NAMALWA (cell line): ENCODE results near the gene MYO1D.

Experiments
- DNase-seq: peaks from one replicate; pipeline ENCODE4 v3.0.0-alpha.2; 2015; ENCODE audit warnings: low spot score

Gene MYO1D

DNA sequence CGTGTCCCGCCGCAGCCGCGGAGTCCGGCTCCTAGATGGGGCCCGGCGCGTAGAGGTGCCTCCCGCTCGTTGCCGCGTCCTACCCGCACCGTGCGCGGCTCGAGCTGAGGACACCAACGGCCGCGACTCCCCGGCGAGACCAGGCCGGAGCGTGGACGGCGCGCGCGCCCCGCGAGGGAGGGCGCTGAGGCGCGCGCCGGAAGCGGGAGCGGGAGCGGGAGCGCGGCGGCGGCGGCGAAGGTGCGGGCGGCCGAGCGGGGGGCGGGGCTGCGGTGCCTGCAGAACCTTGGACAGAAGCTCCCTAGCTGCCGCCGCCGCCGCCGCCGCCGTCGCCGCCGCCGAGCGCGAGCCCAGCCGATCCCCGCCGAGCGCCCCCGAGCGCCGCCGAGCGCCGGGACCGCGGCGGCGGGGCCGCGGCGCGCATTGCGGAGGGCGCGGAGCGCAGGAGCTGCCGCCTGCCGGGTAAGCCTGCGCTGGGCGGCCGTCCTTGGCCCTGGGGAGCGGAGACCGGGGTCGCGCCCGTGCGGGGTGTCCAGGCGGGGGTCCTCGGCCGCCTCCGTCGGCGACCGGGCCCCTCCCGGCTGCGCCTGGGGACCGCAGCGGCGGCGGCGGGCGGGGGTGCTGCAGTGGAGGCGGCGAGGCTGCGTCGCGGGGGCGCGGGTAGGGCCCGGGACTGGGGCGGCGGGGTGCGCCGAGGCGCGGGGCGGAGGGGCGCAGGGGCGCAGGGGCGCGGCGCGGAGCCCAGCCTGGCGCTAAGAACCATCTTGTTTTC is 390.0 kb downstream of the MYO1D start, which contains the start of gene CDK5R1:
TSS of gene CDK5R1 (plus strand) at position 293 of the 772 bp plus-strand sequence. CDS start 628 bp downstream, outside the sequence.
- DNase-seq, result peak; percentile 47

DNA sequence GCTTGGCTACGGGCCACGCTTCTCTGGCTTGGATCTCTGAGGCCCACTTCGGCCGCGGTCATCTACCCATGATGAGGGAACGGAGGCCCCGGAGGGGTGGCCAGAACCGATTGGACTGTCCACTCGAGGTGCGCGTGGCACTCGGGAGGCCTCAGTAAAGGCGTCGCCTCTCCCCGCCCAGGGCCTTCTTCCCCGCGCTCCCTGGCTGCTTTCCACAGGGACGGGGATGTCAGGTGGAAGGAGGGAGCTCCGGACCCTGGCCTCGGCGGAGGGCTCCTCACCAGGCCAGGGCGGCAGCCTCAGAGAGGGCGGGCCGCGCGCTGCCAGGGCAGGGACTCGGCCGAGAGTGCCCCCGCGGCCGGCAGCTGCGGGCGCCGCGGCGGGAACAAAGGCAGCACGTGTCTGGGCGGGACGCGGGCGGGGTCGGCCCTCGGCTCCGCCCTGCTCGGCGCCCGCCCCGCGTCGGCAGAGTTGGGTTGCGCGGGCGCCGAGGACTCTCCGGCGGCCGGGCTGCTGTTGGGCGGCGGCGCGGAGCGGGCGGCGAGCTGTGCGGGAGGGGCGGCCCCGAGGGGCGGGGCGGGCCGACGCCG is 390.7 kb downstream of the MYO1D start:
- peak; percentile 80 for DNase-seq

- no peak for DNase-seq
These were observed 391.4 kb downstream of the MYO1D start for GRCh38 chr17:32485261-32486110.

- no peak for DNase-seq
These were observed 392.3 kb downstream of the MYO1D start for GRCh38 chr17:32484628-32485027.

- no peak for DNase-seq
These were observed 392.9 kb downstream of the MYO1D start for GRCh38 chr17:32484041-32484461.

DNA sequence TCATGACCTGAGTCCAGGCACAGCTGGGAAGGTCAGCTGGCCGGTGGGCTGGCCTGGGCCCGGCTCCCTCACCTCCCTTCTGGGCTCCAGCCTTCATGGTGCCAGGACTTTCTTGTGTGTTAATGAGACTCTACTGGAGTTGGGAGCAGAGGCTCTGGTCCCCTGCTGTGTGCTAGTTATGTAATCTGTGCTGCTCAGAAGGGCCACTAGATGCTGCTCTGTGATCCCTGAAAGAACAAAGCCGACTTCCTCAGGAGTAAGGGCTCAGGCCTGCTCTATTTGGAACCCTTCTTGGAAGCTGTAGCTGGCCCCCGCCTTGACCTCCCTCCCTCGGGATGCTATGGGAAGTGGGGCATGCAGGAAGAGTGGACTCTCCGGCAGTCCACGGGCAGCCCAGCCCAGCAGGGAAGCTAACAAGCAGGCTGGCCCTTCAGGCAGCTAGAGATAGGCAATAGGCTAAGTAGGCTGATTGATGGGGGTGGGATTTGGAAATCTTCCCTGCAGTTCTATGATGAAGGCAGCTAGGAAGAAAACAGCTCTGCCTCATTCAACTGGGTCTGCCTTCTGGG is 393.4 kb downstream of the MYO1D start:
- DNase-seq, result peak; percentile 59

DNA sequence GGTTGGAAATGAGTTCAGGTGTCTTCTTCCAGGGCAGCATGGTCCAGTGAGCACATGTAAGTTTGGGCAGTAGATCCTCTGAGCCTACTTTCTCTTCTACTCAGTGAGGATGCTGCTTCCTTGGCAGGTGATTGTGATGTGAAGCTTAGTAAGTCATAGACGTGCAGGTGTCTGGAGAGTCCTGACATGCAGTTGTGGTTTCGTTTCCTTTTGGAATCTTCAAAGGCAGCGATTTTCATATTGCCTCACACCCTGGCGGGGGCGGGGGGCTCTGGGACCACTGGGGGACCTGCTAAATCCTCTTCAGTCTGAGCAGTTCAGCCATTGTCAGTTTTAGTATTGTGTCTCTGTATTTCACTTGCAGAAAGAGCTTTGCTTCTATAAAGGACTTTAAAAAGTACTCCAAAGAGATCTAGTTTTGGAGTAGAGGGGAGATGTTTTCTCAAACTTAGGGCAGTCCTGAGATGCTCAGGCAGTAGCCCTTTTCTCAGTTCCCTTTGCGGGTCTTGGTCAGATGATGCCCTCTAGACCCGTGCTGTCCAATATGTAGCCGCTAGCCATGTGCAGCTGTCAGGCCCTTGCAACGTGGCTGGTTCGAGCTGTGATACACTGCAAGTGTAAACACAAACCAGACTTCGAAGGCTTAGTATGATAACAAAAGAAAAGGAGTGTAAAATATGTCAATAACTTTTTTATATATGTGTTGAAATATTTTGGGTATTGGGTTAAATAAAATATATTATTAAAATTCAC is 394.2 kb downstream of the MYO1D start:
- no peak for DNase-seq

- no peak for DNase-seq
These were observed 395.7 kb downstream of the MYO1D start for GRCh38 chr17:32481193-32481592.

- no peak for DNase-seq
These were observed 397.8 kb downstream of the MYO1D start for GRCh38 chr17:32479074-32479617.

GRCh38 chr17:32477220-32477619 is 399.7 kb downstream of the MYO1D start:
- no peak for DNase-seq

DNA sequence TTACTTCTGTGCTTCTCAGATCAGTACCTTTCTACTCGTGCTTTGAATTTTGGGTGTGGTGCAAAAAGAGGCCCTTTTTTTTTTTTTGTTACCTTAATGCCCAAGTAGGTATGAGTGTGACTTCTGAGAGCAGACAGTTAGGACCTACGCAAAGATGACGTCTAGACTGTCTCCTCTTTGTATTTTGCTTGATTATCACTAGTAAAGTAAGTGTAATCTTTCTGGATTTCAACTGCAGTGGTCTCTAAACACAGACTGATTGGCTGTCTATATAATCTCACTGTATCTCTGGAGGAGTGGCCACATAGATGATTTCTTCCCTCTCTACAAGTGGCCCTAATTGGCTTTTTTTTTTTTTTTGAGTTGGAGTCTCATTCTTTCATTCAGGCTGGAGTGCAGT is 401.7 kb downstream of the MYO1D start:
- DNase-seq, result no peak

DNA sequence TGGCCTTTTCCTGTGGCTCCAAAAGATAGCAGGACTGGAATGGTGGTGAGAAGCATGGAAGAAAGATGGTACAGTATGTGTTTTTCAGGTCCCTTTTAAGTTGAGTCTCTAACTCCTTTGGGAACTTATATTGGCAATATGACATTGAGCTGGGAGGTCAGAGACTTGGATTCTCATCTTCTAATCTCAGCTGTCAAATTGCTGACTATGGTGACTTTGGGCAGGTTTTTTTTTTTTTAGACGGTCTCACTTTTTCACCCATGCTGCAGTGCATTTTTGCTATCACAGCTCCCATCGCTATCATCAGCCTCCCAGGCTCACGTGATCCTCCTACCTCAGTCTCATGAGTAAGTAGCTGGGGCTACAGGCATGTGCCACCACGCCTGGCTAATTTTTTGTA is 405.3 kb downstream of the MYO1D start:
- no peak for DNase-seq

GRCh38 chr17:32470405-32471167 is 406.3 kb downstream of the MYO1D start:
- DNase-seq, result no peak

- DNase-seq, result no peak
These were observed 409.0 kb downstream of the MYO1D start for GRCh38 chr17:32467949-32468348.

- no peak for DNase-seq
These were observed 412.6 kb downstream of the MYO1D start for GRCh38 chr17:32464374-32464773.

DNA sequence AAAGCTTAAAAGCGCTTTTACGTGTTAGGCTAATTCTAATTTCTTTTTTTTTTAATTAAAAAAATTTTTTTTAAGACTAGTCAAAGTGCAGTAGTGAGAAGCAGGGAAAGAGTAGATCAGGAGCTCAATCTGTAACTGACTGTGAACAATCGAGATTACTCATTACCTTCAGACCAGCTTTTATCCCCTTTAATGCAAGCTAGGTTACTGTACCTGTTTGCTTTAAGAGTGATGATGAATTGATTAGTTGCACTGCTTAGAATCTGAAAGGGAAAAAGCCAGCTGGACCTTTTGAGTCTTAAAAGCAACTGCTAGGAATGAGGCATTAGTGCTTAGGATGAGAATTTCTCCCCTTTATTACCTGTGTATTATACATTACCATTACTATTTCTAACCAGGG is 413.6 kb downstream of the MYO1D start:
- no peak for DNase-seq

GRCh38 chr17:32461853-32462617 is 414.9 kb downstream of the MYO1D start:
- DNase-seq, result peak; percentile 81

DNA sequence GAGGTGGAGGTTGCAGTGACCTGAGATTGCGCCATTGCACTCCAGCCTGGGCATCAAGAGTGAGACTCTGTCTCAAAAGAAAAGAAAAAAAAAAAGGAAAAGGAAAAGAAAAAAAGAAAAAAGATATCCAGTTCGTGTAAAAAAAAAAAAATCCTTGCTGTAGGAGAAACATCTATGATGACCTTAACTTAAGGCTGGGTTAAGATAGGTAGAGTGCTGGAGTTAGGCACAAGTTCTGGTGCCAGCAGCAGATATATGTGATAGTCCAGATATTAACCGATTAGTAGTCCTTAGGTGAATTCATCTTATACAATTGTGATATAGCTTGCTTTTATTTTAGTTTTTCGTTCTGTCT is 415.4 kb downstream of the MYO1D start:
- DNase-seq, result no peak

DNA sequence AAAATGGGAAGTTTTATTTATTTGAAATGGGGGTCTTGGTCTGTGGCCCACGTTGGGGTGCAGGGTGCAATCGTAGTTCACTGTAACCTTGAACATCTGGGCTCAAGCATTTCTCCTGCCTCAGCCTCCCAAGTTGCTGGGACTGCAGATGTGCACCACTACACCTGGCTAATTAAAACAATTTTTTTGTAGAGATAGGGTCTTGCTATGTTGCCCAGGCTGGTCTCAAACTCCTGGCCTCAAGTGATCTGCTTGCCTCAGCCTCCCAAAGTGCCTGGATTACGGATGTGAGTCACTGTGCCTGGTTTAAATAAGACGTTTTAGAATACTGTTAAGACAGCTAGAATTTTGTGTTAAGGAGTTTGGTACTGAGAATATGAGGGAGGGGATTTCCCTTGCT is 416.9 kb downstream of the MYO1D start:
- no peak for DNase-seq

DNA sequence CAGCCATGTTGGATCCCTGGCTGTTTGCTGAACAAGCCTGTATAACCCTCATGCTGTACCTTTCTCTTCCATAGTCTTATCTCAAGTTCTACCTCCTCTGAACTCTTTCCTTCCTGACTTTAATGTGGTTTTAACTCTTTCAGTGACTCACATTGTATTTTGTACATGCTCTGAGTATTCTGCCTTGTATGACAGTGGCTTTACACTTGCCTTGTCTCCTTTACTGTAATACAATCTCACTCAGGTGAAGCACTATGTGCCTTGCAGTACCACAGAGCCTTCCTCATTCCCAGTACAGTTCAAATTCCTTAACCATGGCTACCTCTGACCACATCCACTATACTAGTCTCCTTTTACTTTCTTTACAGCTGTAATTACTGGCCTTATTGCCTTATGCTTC is 418.6 kb downstream of the MYO1D start:
- DNase-seq, result no peak
